ENCODE data around the gene LBHD1. TPM values are rescaled to one million over a fixed set of nuclear protein-coding genes. Genes with fewer than 3 reads are reported as not detected.

Gene LBHD1
- total and polyA plus RNA-seq, 2 of the 4 experiments (the other 2 are of a cell fraction) = 1.6 to 4.0 TPM

DNA sequence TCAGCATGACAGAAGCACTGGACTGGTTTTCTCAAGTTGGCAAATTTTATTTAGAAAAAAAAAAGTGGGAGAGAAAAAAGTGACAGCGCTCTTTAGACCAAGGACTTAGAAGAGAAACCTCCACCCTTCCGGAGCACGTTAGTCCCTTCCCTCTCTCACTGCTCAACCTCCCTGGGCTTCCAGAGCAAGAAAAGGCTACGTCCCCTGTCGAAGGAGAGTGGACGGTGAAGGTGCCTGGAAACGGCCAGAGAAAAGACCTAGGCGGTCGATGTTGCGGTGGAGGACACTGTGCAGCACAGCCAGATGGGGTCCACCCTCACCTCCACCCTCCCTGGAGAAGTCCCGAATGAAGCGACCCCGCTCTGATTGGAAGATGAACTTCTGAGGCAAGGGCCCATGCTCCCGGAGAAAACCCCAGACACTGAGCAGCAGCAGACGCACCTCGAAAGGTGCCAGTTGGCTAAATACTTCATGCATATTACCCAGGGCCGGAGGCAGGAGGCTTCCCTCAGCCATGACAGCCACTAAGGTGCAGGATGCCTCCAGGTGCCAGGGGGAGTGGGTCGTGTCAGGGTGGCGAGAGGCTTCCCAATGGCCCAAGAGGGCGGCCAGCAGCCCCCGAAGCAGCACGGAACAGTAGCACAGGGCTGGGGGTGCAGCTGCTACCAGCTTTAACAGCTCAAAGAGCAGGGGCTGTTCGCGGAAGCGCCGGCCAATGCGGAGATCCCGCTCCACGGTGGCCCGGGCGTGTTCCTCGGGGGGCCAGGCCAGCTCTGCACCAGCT is 25.1 kb downstream of the LBHD1 start:
- Histone ChIP-seq H4K20me1 (ENCODE audit: insufficient read depth, low read length) (peaks cover 17% of the 10 kb centered on the region), H2AFZ (replicated peaks; ENCODE audit: low read length, poor library complexity) (no peak overlapping the region), H3K79me1 (ENCODE audit: low read depth in 1 of 2, low read length in 2 of 2) (peaks cover 5 to 54% of the 10 kb centered on the region in 2 experiments), H3K4me3 (ENCODE audit: insufficient read depth, low read depth, low read length) (no peak overlapping the region), H2BK120ac (ENCODE audit: low read depth, low read length) (no peak overlapping the region), H3K4me1 (ENCODE audit: control insufficient read depth, insufficient read depth, low read length) (peaks cover 6% of the 10 kb centered on the region; the same call in 1 of the 2 replicates), H2BK20ac (ENCODE audit: low read depth, low read length) (no peak overlapping the region), H3K9me3 (ENCODE audit: control insufficient read depth, insufficient read depth, low read length) (no peaks in the 10 kb centered on the region), H3K9ac (ENCODE audit: low read depth, low read length) (no peak overlapping the region), H3K14ac (replicated peaks; ENCODE audit: low read depth, low read length) (no peak overlapping the region), H4K91ac (ENCODE audit: insufficient read depth, low read depth, low read length) (no peak overlapping the region), H2BK15ac (ENCODE audit: low read depth, low read length) (no peak overlapping the region), H2AK9ac (replicated peaks; ENCODE audit: low read depth, low read length, poor library complexity) (no peak overlapping the region), H3K9me1 (ENCODE audit: insufficient read depth, low read length) (peaks cover 7% of the 10 kb centered on the region; the same call in 1 of the 2 replicates), H3K4ac (ENCODE audit: low read depth, low read length) (no peak overlapping the region), H3K36me3 (ENCODE audit: control insufficient read depth, insufficient read depth, low read length) (peaks cover 36% of the 10 kb centered on the region), H2AK5ac (ENCODE audit: low read depth, low read length) (no peak overlapping the region), H3K56ac (ENCODE audit: extremely low read depth, insufficient read depth, low read length) (no peak overlapping the region), H3K27me3 (ENCODE audit: control insufficient read depth, insufficient read depth, low read length) (no peaks in the 10 kb centered on the region), H3K27ac (ENCODE audit: insufficient read depth, low read length) (no peak overlapping the region), H3K23ac (ENCODE audit: low read depth, low read length) (no peak overlapping the region), H2BK5ac (ENCODE audit: low read depth, low read length, poor library complexity, severe bottlenecking) (no peak overlapping the region), H4K5ac (ENCODE audit: low read depth, low read length) (no peak overlapping the region), H4K8ac (ENCODE audit: low read depth in 2 of 2, low read length in 2 of 2) (no peak overlapping the region; a peak in 1 of 4 replicates), H3K18ac (ENCODE audit: low read depth, low read length) (no peak overlapping the region), H3K4me2 (ENCODE audit: low read depth, low read length) (peak overlapping the region; percentile 44)
- ATAC-seq (ENCODE audit: low read depth) = no peak
- intact Hi-C loops (cut with micrococcal nuclease) (no loop called here), dilution Hi-C loops (cut with HindIII; ENCODE audit: low sequenced_read_pairs, unreplicated experiment) (no loop called here), in situ Hi-C loops (cut with MboI; ENCODE audit: low sequenced_read_pairs) (no loop called here)
- WGBS, 2 experiments (ENCODE audit: extremely low coverage in 2 of 2, insufficient read length in 1 of 2) = 77% methylated on average over 8 of the region's 32 CpGs; no CpG with 5 or more reads in 1 of the 2 experiments
- TF ChIP-seq, protein P1, sequence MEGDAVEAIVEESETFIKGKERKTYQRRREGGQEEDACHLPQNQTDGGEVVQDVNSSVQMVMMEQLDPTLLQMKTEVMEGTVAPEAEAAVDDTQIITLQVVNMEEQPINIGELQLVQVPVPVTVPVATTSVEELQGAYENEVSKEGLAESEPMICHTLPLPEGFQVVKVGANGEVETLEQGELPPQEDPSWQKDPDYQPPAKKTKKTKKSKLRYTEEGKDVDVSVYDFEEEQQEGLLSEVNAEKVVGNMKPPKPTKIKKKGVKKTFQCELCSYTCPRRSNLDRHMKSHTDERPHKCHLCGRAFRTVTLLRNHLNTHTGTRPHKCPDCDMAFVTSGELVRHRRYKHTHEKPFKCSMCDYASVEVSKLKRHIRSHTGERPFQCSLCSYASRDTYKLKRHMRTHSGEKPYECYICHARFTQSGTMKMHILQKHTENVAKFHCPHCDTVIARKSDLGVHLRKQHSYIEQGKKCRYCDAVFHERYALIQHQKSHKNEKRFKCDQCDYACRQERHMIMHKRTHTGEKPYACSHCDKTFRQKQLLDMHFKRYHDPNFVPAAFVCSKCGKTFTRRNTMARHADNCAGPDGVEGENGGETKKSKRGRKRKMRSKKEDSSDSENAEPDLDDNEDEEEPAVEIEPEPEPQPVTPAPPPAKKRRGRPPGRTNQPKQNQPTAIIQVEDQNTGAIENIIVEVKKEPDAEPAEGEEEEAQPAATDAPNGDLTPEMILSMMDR (conservative IDR thresholded peaks at IDR 0.05; ENCODE audit: low read depth, low read length) = no peak
- TF ChIP-seq MXI1 (IDR thresholded peaks at IDR 0.05; ENCODE audit: borderline replicate concordance, low read depth, low read length) (peak; percentile 94; the same call in 1 of the 2 replicates), POLR2A (IDR thresholded peaks at IDR 0.05; ENCODE audit: low read depth, low read length) (no peak), RFX5 (IDR thresholded peaks at IDR 0.05; ENCODE audit: low read depth, low read length) (no peak)
- ChIA-PET POLR2A (ENCODE audit: unreplicated experiment) (interaction anchor here (0.8 kb wide), 1 partner anchor 73 kb away, joined by 3 read pairs; the partner anchor contains the start of gene EEF1G), CTCF (no interaction called here)
- DNase-seq = no peak
- no TSS peak for BruUV-seq (replicated peaks)
